ENCODE results near the gene PTPRB.

GRCh38 chr12:70536650-70537049 lies 100.6 kb downstream of the PTPRB start:
- TF ChIP-seq CTCF (IDR thresholded peaks at IDR 0.05; ENCODE audit: low read depth, low read length) (no peak), MAX (IDR thresholded peaks at IDR 0.05; ENCODE audit: low read depth, low read length) (no peak), POLR2A (IDR thresholded peaks at IDR 0.05; ENCODE audit: extremely low read depth, insufficient read length) (no peak)
